OCI-LY7 (cell line): ENCODE data around the gene ABCA12. TPM values are rescaled to one million over a fixed set of nuclear protein-coding genes. Genes with fewer than 3 reads are reported as not detected.

Source experiments
- BruUV-seq: library from RNA; stranded (reverse); fragments of 400-500 nt; replicated peaks from 2 replicates; lab custom pipeline; 2021; lab: Mats Ljungman, UMichigan
- CTCF ChIA-PET: fragments of 300-600 bp; sonication (Branson Sonifier 250); formaldehyde crosslinking; loops from one replicate; lab custom pipeline; 2022; ENCODE audit warnings: antibody characterized with exemption; ENCODE audit not compliant: unreplicated experiment; lab: Charles Lee
- POLR2A ChIA-PET: fragments of 300-600 bp; sonication (Branson Sonifier 250); formaldehyde crosslinking; loops from one replicate; lab custom pipeline; 2022; ENCODE audit warnings: antibody characterized with exemption; lab: Charles Lee
- DNase-seq: peaks from one replicate; pipeline ENCODE4 v3.0.0-alpha.2; 2015; ENCODE audit warnings: low spot score
- H2AFZ ChIP-seq: fragments of 200-600 bp; sonication (generic), shearing (Covaris generic); 2 replicates; pipeline ENCODE4 v1.6.1; 2014; ENCODE audit warnings: mild to moderate bottlenecking, antibody characterized with exemption, low read length, moderate library complexity
- H3K27ac ChIP-seq: fragments of 200-600 bp; sonication (generic); 2 replicates; pipeline ENCODE4 v1.5.1; 2014; ENCODE audit warnings: mixed run types, low read depth, mild to moderate bottlenecking, moderate library complexity, low read length, inconsistent platforms; ENCODE audit not compliant: poor library complexity, severe bottlenecking
- H3K36me3 ChIP-seq: fragments of 200-600 bp; sonication (generic); 2 replicates; pipeline ENCODE4 v1.6.1; 2014; ENCODE audit warnings: mild to moderate bottlenecking, antibody characterized with exemption, low read length, moderate library complexity, mixed read lengths; ENCODE audit not compliant: insufficient read depth
- H3K4me1 ChIP-seq: fragments of 200-600 bp; sonication (generic); 2 replicates; pipeline ENCODE4 v1.5.1; 2014; ENCODE audit warnings: mild to moderate bottlenecking, low read length; ENCODE audit not compliant: insufficient read depth, poor library complexity, severe bottlenecking
- H3K4me2 ChIP-seq: fragments of 200-600 bp; sonication (generic); 2 replicates; pipeline ENCODE4 v1.6.1; 2014; ENCODE audit warnings: mild to moderate bottlenecking, low read length
- H3K4me3 ChIP-seq: fragments of 200-600 bp; sonication (generic); 2 replicates; pipeline ENCODE4 v1.5.1; 2014; ENCODE audit warnings: mild to moderate bottlenecking, low read depth, low read length; ENCODE audit not compliant: poor library complexity, severe bottlenecking
- H3K79me2 ChIP-seq: fragments of 200-600 bp; sonication (generic); 2 replicates; pipeline ENCODE4 v1.6.1; 2016; ENCODE audit warnings: low read depth, mild to moderate bottlenecking, low read length, moderate library complexity, mixed read lengths; ENCODE audit not compliant: insufficient read depth
- H3K9me2 ChIP-seq: fragments of 200-600 bp; sonication (generic); 2 replicates; pipeline ENCODE4 v1.6.1; 2016; ENCODE audit warnings: mild to moderate bottlenecking, low read length, mixed read lengths; ENCODE audit not compliant: insufficient read depth
- H3K9me3 ChIP-seq: fragments of 200-600 bp; sonication (generic); 2 replicates; pipeline ENCODE4 v1.6.1; 2014; ENCODE audit warnings: mild to moderate bottlenecking, mixed run types, low read length, mixed read lengths
- H4K20me1 ChIP-seq: fragments of 200-600 bp; sonication (generic); 2 replicates; pipeline ENCODE4 v1.6.1; 2014; ENCODE audit warnings: mild to moderate bottlenecking, antibody characterized with exemption, low read length, moderate library complexity, mixed read lengths; ENCODE audit not compliant: insufficient read depth
- CTCF ChIP-seq: fragments of 200-600 bp; sonication (generic); conservative IDR thresholded peaks from 2 replicates; pipeline ENCODE4 v1.5.1; 2014; ENCODE audit warnings: mild to moderate bottlenecking, antibody characterized with exemption, low read length, moderate library complexity, mixed read lengths
- EZH2phosphoT487 ChIP-seq: fragments of 200-600 bp; sonication (generic); IDR thresholded peaks from 2 replicates; pipeline ENCODE4 v1.6.1; 2018; ENCODE audit warnings: low read depth, borderline replicate concordance, mild to moderate bottlenecking, mixed run types, antibody characterized with exemption, low read length, moderate library complexity, mixed read lengths
- intact Hi-C: fragments of 100-400 bp; cut with micrococcal nuclease; formaldehyde crosslinking; loops from one replicate; pipeline ENCODE4 v1.10.0; 2022; ENCODE audit not compliant: unreplicated experiment
- total RNA-seq, 2 experiments: library from RNA; depleted of rRNA in 1 of 2; stranded (reverse); fragments of >200 nt in 1 of 2; shearing (Covaris generic) in 1 of 2; gene quantifications; 2 replicates each; pipeline ENCODE4 v1.2.3, GENCODE V29; 2014 to 2022

The ABCA12 gene
- total RNA-seq, 2 experiments from 2014 or later, result not detected

- no peak for TF ChIP-seq EZH2phosphoT487
- TF ChIP-seq CTCF, result no peak
- ChIA-PET POLR2A (no interaction called here), CTCF (no interaction called here)
- Histone ChIP-seq H3K9me2 (no peaks in the 10 kb centered on the region), H3K4me2 (no peak overlapping the region), H3K79me2 (no peaks in the 10 kb centered on the region), H3K36me3 (no peaks in the 10 kb centered on the region), H3K4me3 (no peak overlapping the region), H3K9me3 (no peaks in the 10 kb centered on the region), H3K4me1 (no peaks in the 10 kb centered on the region), H3K27ac (no peak overlapping the region), H2AFZ (no peak overlapping the region), H4K20me1 (no peaks in the 10 kb centered on the region)
- no peak for DNase-seq
- no TSS peak for BruUV-seq
- intact Hi-C loops, result no loop called here
Measured at GRCh38 chr2:215022910-215023309, 115.5 kb downstream of the ABCA12 start.

GRCh38 chr2:215022418-215022817 lies 116.0 kb downstream of the ABCA12 start:
- H3K4me1 ChIP-seq, result no peaks in the 10 kb centered on the region
- no peak for DNase-seq
- H2AFZ ChIP-seq, result no peak overlapping the region
- CTCF ChIA-PET, result no interaction called here
- no TSS peak for BruUV-seq
- no peaks in the 10 kb centered on the region for H3K79me2 ChIP-seq
- H3K9me3 ChIP-seq, result no peaks in the 10 kb centered on the region
- POLR2A ChIA-PET, result interaction anchor here (0.5 to 0.6 kb wide), 2 partner anchors 12 to 401 kb away, joined by 3 to 4 read pairs; no protein-coding TSS in a partner anchor
- no peak overlapping the region for H3K4me2 ChIP-seq
- H4K20me1 ChIP-seq, result no peaks in the 10 kb centered on the region
- no peak overlapping the region for H3K27ac ChIP-seq
- H3K4me3 ChIP-seq, result no peak overlapping the region
- H3K36me3 ChIP-seq, result no peaks in the 10 kb centered on the region
- intact Hi-C loops, result no loop called here
- H3K9me2 ChIP-seq, result no peaks in the 10 kb centered on the region
- TF ChIP-seq CTCF, result no peak
- no peak for TF ChIP-seq EZH2phosphoT487

- ChIA-PET CTCF (no interaction called here), POLR2A (interaction anchor here (0.7 kb wide), 1 partner anchor 431 kb away, joined by 5 read pairs; no protein-coding TSS in a partner anchor)
- H3K27ac ChIP-seq, result no peak overlapping the region
- no peak for DNase-seq
- intact Hi-C loops, result no loop called here
- no peak overlapping the region for H3K4me2 ChIP-seq
- no peaks in the 10 kb centered on the region for H3K36me3 ChIP-seq
- no peaks in the 10 kb centered on the region for H4K20me1 ChIP-seq
- H2AFZ ChIP-seq, result no peak overlapping the region
- TF ChIP-seq EZH2phosphoT487, result no peak
- no peak for TF ChIP-seq CTCF
- no peaks in the 10 kb centered on the region for H3K79me2 ChIP-seq
- no peak overlapping the region for H3K4me3 ChIP-seq
- no peaks in the 10 kb centered on the region for H3K9me3 ChIP-seq
- H3K9me2 ChIP-seq, result no peaks in the 10 kb centered on the region
- no TSS peak for BruUV-seq
- H3K4me1 ChIP-seq, result no peaks in the 10 kb centered on the region
Measured at GRCh38 chr2:215020283-215020682, 118.1 kb downstream of the ABCA12 start.
